ENCODE results near the gene FBXL7. TPM values are rescaled to one million over a fixed set of nuclear protein-coding genes. Genes with fewer than 3 reads are reported as not detected.

Gene FBXL7
- total RNA-seq, 1 experiment from 2014 or later: not detected

DNA sequence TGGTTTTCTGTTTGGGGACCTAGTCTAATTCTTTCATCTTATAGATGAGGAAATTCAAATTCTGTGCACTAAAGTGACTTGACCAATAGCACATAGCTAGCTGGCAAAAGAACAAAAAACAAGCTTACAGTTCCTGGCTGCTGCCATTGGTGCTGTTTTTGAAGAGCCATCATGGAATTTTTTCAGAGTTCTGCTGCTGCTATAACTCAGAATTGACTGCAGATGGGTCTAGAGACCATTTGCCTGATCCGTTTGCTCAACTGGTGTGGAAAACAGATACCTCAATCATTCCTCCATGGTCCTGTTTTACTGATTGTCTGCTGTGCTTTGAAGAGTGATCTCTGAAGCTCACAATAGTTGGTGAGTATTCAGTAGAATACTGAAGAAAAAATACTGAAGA is 15.2 kb downstream of the FBXL7 start:
- POLR2A ChIA-PET (ENCODE audit: unreplicated experiment): no interaction called here
- H3K4me2 ChIP-seq: no peak overlapping the region

DNA sequence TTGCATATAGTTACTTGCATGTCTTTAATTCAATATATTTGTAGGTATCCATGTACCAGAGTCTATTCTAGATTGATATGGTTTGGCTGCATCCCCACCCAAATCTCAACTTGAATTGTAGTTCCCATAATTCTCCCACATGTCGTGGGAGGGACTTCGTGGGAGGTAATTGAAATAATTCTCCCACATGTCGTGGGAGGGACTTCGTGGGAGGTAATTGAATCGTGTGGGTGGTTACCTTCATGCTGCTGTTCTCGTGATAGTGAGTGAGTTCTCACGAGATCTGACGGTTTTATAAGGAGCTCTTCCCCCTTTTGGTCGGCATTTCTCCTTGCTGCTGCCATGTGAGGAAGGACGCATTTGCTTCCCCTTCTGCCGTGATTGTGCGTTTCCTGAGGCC is 16.5 kb downstream of the FBXL7 start:
- Histone ChIP-seq H2AFZ (no peak overlapping the region), H3K36me3 (ENCODE audit: low read depth) (no peaks in the 10 kb centered on the region), H3K4me1 (replicated peaks; ENCODE audit: insufficient read depth) (no peaks in the 10 kb centered on the region), H3K79me2 (ENCODE audit: low read depth) (no peaks in the 10 kb centered on the region), H3K27ac (no peak overlapping the region), H4K20me1 (ENCODE audit: insufficient read depth) (no peaks in the 10 kb centered on the region), H3K9me2 (ENCODE audit: insufficient read depth) (no peaks in the 10 kb centered on the region), H3K4me2 (no peak overlapping the region), H3K27me3 (ENCODE audit: insufficient read depth, low read depth) (peaks cover 21% of the 10 kb centered on the region; the same call in 1 of the 2 replicates), H3K4me3 (no peak overlapping the region), H3F3A (ENCODE audit: insufficient read depth, low read depth) (no peaks in the 10 kb centered on the region), H3K9me3 (ENCODE audit: insufficient read depth, low read depth) (no peaks in the 10 kb centered on the region)
- intact Hi-C loops (cut with micrococcal nuclease; ENCODE audit: unreplicated experiment): no loop called here
- TF ChIP-seq EZH2 (IDR thresholded peaks at IDR 0.05; ENCODE audit: low read depth): no peak
- CTCF ChIA-PET: no interaction called here
- no TSS peak for BruUV-seq (replicated peaks)
- POLR2A ChIA-PET (ENCODE audit: unreplicated experiment): no interaction called here
- DNase-seq: no peak

More for the DNA sequence above, 15.2 kb downstream of the FBXL7 start:
- H3K9me2 ChIP-seq (ENCODE audit: insufficient read depth): no peaks in the 10 kb centered on the region
- no TSS peak for BruUV-seq (replicated peaks)
- no peaks in the 10 kb centered on the region for H3K79me2 ChIP-seq (ENCODE audit: low read depth)
- no peak overlapping the region for H3K4me3 ChIP-seq
- no peaks in the 10 kb centered on the region for H3K4me1 ChIP-seq (replicated peaks; ENCODE audit: insufficient read depth)
- CTCF ChIA-PET: no interaction called here
- intact Hi-C loops (cut with micrococcal nuclease; ENCODE audit: unreplicated experiment): no loop called here
- no peak overlapping the region for H2AFZ ChIP-seq
- no peak for TF ChIP-seq EZH2 (IDR thresholded peaks at IDR 0.05; ENCODE audit: low read depth)
- TF ChIP-seq, protein P1, sequence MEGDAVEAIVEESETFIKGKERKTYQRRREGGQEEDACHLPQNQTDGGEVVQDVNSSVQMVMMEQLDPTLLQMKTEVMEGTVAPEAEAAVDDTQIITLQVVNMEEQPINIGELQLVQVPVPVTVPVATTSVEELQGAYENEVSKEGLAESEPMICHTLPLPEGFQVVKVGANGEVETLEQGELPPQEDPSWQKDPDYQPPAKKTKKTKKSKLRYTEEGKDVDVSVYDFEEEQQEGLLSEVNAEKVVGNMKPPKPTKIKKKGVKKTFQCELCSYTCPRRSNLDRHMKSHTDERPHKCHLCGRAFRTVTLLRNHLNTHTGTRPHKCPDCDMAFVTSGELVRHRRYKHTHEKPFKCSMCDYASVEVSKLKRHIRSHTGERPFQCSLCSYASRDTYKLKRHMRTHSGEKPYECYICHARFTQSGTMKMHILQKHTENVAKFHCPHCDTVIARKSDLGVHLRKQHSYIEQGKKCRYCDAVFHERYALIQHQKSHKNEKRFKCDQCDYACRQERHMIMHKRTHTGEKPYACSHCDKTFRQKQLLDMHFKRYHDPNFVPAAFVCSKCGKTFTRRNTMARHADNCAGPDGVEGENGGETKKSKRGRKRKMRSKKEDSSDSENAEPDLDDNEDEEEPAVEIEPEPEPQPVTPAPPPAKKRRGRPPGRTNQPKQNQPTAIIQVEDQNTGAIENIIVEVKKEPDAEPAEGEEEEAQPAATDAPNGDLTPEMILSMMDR (conservative IDR thresholded peaks at IDR 0.05): no peak
- no peaks in the 10 kb centered on the region for H3K9me3 ChIP-seq (ENCODE audit: insufficient read depth, low read depth)
- H4K20me1 ChIP-seq (ENCODE audit: insufficient read depth): no peaks in the 10 kb centered on the region
- no peaks in the 10 kb centered on the region for H3K36me3 ChIP-seq (ENCODE audit: low read depth)
- no peak for DNase-seq
- no peak overlapping the region for H3K27ac ChIP-seq
- H3F3A ChIP-seq (ENCODE audit: insufficient read depth, low read depth): no peaks in the 10 kb centered on the region
- peaks cover 10% of the 10 kb centered on the region; the same call in 1 of the 2 replicates for H3K27me3 ChIP-seq (ENCODE audit: insufficient read depth, low read depth)

DNA sequence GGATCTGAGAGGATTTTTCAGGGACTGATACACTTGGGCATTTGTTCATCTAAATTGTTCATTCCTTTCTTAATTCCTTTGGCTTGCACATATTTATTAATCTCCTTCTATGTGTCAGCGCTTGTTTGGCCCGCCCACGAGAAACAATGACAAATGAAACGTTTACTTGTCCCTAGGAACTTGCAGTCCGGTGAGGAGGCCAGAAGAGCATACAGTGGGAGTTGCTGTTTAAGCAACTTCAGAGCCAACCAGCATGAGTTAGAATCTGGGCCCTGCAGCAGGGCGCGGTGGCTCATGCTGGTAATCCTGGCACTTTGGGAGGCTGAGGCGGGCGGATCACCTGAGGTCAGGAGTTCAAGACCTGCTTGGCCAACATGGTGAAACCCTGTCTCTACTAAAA is 18.8 kb downstream of the FBXL7 start:
- H3K27me3 ChIP-seq (ENCODE audit: insufficient read depth, low read depth): peaks cover 22% of the 10 kb centered on the region; the same call in 1 of the 2 replicates
- no peaks in the 10 kb centered on the region for H3K9me3 ChIP-seq (ENCODE audit: insufficient read depth, low read depth)
- H3K9me2 ChIP-seq (ENCODE audit: insufficient read depth): no peaks in the 10 kb centered on the region
- BruUV-seq (replicated peaks): no TSS peak
- no peaks in the 10 kb centered on the region for H3K79me2 ChIP-seq (ENCODE audit: low read depth)
- intact Hi-C loops (cut with micrococcal nuclease; ENCODE audit: unreplicated experiment): no loop called here
- no peaks in the 10 kb centered on the region for H4K20me1 ChIP-seq (ENCODE audit: insufficient read depth)
- H2AFZ ChIP-seq: no peak overlapping the region
- no peaks in the 10 kb centered on the region for H3F3A ChIP-seq (ENCODE audit: insufficient read depth, low read depth)
- no peaks in the 10 kb centered on the region for H3K36me3 ChIP-seq (ENCODE audit: low read depth)
- no peak overlapping the region for H3K27ac ChIP-seq
- H3K4me1 ChIP-seq (replicated peaks; ENCODE audit: insufficient read depth): no peaks in the 10 kb centered on the region
- no peak for TF ChIP-seq EZH2 (IDR thresholded peaks at IDR 0.05; ENCODE audit: low read depth)
- TF ChIP-seq, protein P1 (conservative IDR thresholded peaks at IDR 0.05): no peak
- ChIA-PET POLR2A (ENCODE audit: unreplicated experiment) (no interaction called here), CTCF (no interaction called here)
- H3K4me2 ChIP-seq: no peak overlapping the region
- no peak overlapping the region for H3K4me3 ChIP-seq
- DNase-seq: no peak

DNA sequence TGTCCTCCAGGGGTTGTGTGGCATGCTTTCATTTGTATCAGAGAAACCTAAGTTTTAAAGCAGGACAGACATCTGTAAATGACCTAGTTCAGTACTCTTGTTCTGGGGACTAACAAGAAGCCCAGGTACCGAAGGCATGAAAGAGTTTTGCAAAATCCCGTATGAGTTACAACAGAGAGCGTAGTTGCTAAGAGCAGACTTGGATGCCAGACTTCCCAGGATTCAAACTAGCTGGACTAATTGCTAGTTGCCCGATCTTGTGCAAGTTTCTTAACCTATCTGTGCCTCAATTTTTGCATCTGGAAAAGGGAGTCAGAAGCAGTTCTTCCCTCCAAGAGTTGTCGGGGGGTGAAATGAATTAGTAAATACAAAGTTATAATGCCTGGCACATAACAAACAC is 20.9 kb downstream of the FBXL7 start:
- H3K79me2 ChIP-seq (ENCODE audit: low read depth): no peaks in the 10 kb centered on the region
- intact Hi-C loops (cut with micrococcal nuclease; ENCODE audit: unreplicated experiment): no loop called here
- no peak overlapping the region for H3K27ac ChIP-seq
- H3K4me3 ChIP-seq: no peak overlapping the region
- H3K36me3 ChIP-seq (ENCODE audit: low read depth): no peaks in the 10 kb centered on the region
- ChIA-PET CTCF (interaction anchor here (0.6 kb wide), 1 partner anchor 1042 kb away, joined by 4 read pairs; no protein-coding TSS in a partner anchor), POLR2A (ENCODE audit: unreplicated experiment) (no interaction called here)
- DNase-seq: no peak
- no peaks in the 10 kb centered on the region for H4K20me1 ChIP-seq (ENCODE audit: insufficient read depth)
- peaks cover 22% of the 10 kb centered on the region; the same call in 1 of the 2 replicates for H3K27me3 ChIP-seq (ENCODE audit: insufficient read depth, low read depth)
- no peak overlapping the region for H3K4me2 ChIP-seq
- no peak for TF ChIP-seq EZH2 (IDR thresholded peaks at IDR 0.05; ENCODE audit: low read depth)
- TF ChIP-seq, protein P1 (conservative IDR thresholded peaks at IDR 0.05): no peak
- no peaks in the 10 kb centered on the region for H3F3A ChIP-seq (ENCODE audit: insufficient read depth, low read depth)
- H3K9me2 ChIP-seq (ENCODE audit: insufficient read depth): no peaks in the 10 kb centered on the region
- BruUV-seq (replicated peaks): no TSS peak
- no peaks in the 10 kb centered on the region for H3K9me3 ChIP-seq (ENCODE audit: insufficient read depth, low read depth)
- no peaks in the 10 kb centered on the region for H3K4me1 ChIP-seq (replicated peaks; ENCODE audit: insufficient read depth)
- H2AFZ ChIP-seq: no peak overlapping the region
